ENCODE results near the gene SLC25A12.

- TF ChIP-seq, protein P1, sequence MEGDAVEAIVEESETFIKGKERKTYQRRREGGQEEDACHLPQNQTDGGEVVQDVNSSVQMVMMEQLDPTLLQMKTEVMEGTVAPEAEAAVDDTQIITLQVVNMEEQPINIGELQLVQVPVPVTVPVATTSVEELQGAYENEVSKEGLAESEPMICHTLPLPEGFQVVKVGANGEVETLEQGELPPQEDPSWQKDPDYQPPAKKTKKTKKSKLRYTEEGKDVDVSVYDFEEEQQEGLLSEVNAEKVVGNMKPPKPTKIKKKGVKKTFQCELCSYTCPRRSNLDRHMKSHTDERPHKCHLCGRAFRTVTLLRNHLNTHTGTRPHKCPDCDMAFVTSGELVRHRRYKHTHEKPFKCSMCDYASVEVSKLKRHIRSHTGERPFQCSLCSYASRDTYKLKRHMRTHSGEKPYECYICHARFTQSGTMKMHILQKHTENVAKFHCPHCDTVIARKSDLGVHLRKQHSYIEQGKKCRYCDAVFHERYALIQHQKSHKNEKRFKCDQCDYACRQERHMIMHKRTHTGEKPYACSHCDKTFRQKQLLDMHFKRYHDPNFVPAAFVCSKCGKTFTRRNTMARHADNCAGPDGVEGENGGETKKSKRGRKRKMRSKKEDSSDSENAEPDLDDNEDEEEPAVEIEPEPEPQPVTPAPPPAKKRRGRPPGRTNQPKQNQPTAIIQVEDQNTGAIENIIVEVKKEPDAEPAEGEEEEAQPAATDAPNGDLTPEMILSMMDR (IDR thresholded peaks at IDR 0.05) = no peak
- TF ChIP-seq POLR2A (IDR thresholded peaks at IDR 0.05) = peak in 1 of 4 donors; percentile 58
Measured at GRCh38 chr2:171922230-171923022, 28.4 kb upstream of the SLC25A12 start, which contains the start of gene HAT1.
